BLaER1 treated with 17β-estradiol and CSF1 and Interleukin-3, amounts not matched to agents 10 nM and 100 nM (cell line): ENCODE measurements around the gene GNMT.

ENCODE experiments used
- H3K27ac ChIP-seq, 11 experiments: shearing (Covaris generic); formaldehyde crosslinking; 2 replicates each; pipeline ENCODE4 v1.8.1; 2022
- H3K27me3 ChIP-seq, 11 experiments: shearing (Covaris generic); formaldehyde crosslinking; 2 replicates each; pipeline ENCODE4 v1.8.1; 2022
- H3K36me3 ChIP-seq, 11 experiments: shearing (Covaris generic); formaldehyde crosslinking; 2 replicates each; pipeline ENCODE4 v1.8.1; 2022
- H3K4me1 ChIP-seq, 10 experiments: shearing (Covaris generic); formaldehyde crosslinking; 2 replicates each; pipeline ENCODE4 v1.8.1; 2022
- H3K4me2 ChIP-seq, 11 experiments: shearing (Covaris generic); formaldehyde crosslinking; 2 replicates each; pipeline ENCODE4 v1.8.1; 2022
- H3K4me3 ChIP-seq, 10 experiments: shearing (Covaris generic); formaldehyde crosslinking; 2 replicates each; pipeline ENCODE4 v1.8.1; 2022
- H3K9ac ChIP-seq, 11 experiments: shearing (Covaris generic); formaldehyde crosslinking; 2 replicates each; pipeline ENCODE4 v1.8.1; 2022
- H3K9me3 ChIP-seq, 11 experiments: shearing (Covaris generic); formaldehyde crosslinking; replicated peaks in 1 of 11; 2 replicates each; pipeline ENCODE4 v1.8.1; 2022
- H4K20me1 ChIP-seq, 11 experiments: shearing (Covaris generic); formaldehyde crosslinking; 2 replicates each; pipeline ENCODE4 v1.8.1; 2022
- Cebpa-rat ChIP-seq, 11 experiments: shearing (Covaris generic); IDR thresholded peaks; 2 replicates each; pipeline ENCODE4 v1.8.1; 2022

The GNMT gene

DNA sequence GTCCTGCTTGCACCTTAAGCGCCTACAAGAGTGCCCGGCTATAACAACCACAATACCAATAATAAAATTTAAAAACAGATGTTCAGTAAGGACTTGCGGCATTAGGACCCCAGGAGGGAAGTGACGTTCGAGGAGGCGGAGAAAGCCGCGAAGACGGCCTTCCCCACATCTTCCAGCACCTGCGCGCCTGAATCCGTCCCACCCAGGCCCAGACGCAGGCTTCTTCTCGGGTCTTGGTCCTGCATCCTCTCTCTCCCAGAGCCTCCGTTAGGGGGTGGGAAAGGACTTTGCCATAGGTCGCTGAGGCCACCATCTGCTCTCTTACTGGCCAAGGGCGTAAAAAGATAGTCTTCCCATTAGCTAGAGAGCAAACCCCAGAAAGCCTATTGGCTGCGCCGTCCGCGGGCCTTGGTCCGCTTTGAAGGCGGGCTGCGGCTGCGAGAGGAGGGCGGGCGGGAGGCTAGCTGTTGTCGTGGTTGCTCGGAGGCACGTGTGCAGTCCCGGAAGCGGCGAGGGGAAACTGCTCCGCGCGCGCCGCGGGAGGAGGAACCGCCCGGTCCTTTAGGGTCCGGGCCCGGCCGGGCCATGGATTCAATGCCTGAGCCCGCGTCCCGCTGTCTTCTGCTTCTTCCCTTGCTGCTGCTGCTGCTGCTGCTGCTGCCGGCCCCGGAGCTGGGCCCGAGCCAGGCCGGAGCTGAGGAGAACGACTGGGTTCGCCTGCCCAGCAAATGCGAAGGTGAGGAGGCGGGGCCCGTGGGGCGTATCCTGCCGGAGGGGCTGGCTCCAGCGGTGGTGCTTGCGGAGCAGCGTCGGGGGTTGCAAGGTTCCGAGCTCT lies 31.4 kb upstream of the GNMT start, which contains the start of gene CNPY3:
Gene CNPY3 (plus strand): TSS at position 495 of the 835 bp plus-strand sequence. CDS start 91 bp downstream, at position 586.
- H3K36me3 ChIP-seq: peaks cover 15 to 38% (median 28%) of the 10 kb centered on the region in 11 experiments
- H3K27ac ChIP-seq: peak within 1 kb of the TSS; percentile 85 to 99 (median 97)
- H4K20me1 ChIP-seq: peaks cover 11 to 41% (median 38%) of the 10 kb centered on the region in 11 experiments; a peak in 19 of 22 replicates
- peak within 1 kb of the TSS; percentile 79 to 99 (median 94) for H3K4me2 ChIP-seq
- H3K9me3 ChIP-seq: no peaks in the 10 kb centered on the region
- H3K4me1 ChIP-seq: peaks cover 75 to 85% (median 80%) of the 10 kb centered on the region in 10 experiments
- H3K9ac ChIP-seq: peak within 1 kb of the TSS; percentile 88 to 99 (median 94)
- peak within 1 kb of the TSS; percentile 73 to 91 (median 81) for H3K4me3 ChIP-seq
- H3K27me3 ChIP-seq: no peaks in the 10 kb centered on the region
- TF ChIP-seq Cebpa-rat (IDR thresholded peaks at IDR 0.05): no peak

- peak overlapping the region; percentile 73 to 91 (median 81) for H3K4me3 ChIP-seq
- TF ChIP-seq Cebpa-rat (IDR thresholded peaks at IDR 0.05): no peak
- no peaks in the 10 kb centered on the region for H3K27me3 ChIP-seq
Measured at GRCh38 chr6:42929821-42930360, 30.7 kb upstream of the GNMT start.

GRCh38 chr6:42932412-42932811 lies 28.1 kb upstream of the GNMT start:
- Histone ChIP-seq H3K27ac (peak overlapping the region in 10 of 11 experiments; percentile 46 to 99 (median 97); a peak in 19 of 22 replicates), H3K36me3 (peaks cover 47 to 70% (median 60%) of the 10 kb centered on the region in 11 experiments), H3K4me1 (peaks cover 77 to 85% (median 79%) of the 10 kb centered on the region in 10 experiments), H3K27me3 (no peaks in the 10 kb centered on the region), H3K9ac (peak overlapping the region; percentile 36 to 99 (median 94); a peak in 21 of 22 replicates), H3K4me2 (peak overlapping the region; percentile 79 to 99 (median 94)), H3K4me3 (peak overlapping the region; percentile 26 to 91 (median 81); a peak in 19 of 20 replicates), H4K20me1 (peaks cover 37 to 73% (median 71%) of the 10 kb centered on the region in 11 experiments), H3K9me3 (no peaks in the 10 kb centered on the region)
- TF ChIP-seq Cebpa-rat (IDR thresholded peaks at IDR 0.05): no peak

More at GRCh38 chr6:42929821-42930360, 30.7 kb upstream of the GNMT start:
- Histone ChIP-seq H3K9me3 (no peaks in the 10 kb centered on the region), H3K36me3 (peaks cover 22 to 45% (median 35%) of the 10 kb centered on the region in 11 experiments), H4K20me1 (peaks cover 14 to 47% (median 45%) of the 10 kb centered on the region in 11 experiments; a peak in 19 of 22 replicates), H3K4me1 (peaks cover 75 to 85% (median 80%) of the 10 kb centered on the region in 10 experiments), H3K9ac (peak overlapping the region; percentile 88 to 99 (median 94)), H3K27ac (peak overlapping the region; percentile 85 to 99 (median 97)), H3K4me2 (peak overlapping the region; percentile 79 to 99 (median 94))

DNA sequence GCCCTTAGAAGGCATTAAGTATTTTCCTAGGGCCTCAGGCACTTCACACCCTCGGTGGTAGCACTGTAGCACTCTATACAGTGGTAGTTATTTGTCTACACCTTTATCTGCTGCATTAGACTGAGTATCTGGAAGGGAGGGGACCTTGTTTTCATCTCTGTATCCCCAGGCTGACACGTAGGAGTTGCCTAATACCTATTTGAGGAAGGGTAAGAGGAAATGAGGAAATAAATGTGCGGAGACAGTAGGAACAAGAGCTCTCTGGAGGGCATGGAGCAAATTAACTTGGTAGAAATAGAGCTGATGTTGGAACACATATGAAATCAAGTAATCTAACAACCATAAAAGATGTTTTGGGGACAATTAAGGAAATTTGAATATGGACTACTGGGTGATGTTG lies 27.3 kb upstream of the GNMT start:
- peak in 9 of 11 experiments; percentile 44 to 90 (median 71); a peak in 13 of 22 replicates for TF ChIP-seq Cebpa-rat (IDR thresholded peaks at IDR 0.05)
- peaks cover 74 to 85% (median 80%) of the 10 kb centered on the region in 10 experiments for H3K4me1 ChIP-seq
- peak overlapping the region; percentile 79 to 99 (median 94) for H3K4me2 ChIP-seq
- H3K27me3 ChIP-seq: no peaks in the 10 kb centered on the region
- H3K36me3 ChIP-seq: peaks cover 55 to 78% (median 68%) of the 10 kb centered on the region in 11 experiments
- peak overlapping the region; percentile 26 to 91 (median 81); a peak in 18 of 20 replicates for H3K4me3 ChIP-seq
- peak overlapping the region; percentile 40 to 99 (median 94); a peak in 21 of 22 replicates for H3K9ac ChIP-seq
- H3K9me3 ChIP-seq: no peaks in the 10 kb centered on the region
- peaks cover 45 to 81% (median 78%) of the 10 kb centered on the region in 11 experiments for H4K20me1 ChIP-seq
- peak overlapping the region in 10 of 11 experiments; percentile 46 to 99 (median 97); a peak in 19 of 22 replicates for H3K27ac ChIP-seq

- peak overlapping the region; percentile 61 to 99 (median 93) for H3K4me2 ChIP-seq
- no peaks in the 10 kb centered on the region for H3K9me3 ChIP-seq
- peak overlapping the region in 10 of 11 experiments; percentile 10 to 98 (median 32); a peak in 17 of 22 replicates for H3K9ac ChIP-seq
- H3K27me3 ChIP-seq: no peaks in the 10 kb centered on the region
- no peak for TF ChIP-seq Cebpa-rat (IDR thresholded peaks at IDR 0.05)
- H3K4me3 ChIP-seq: peak overlapping the region in 4 of 10 experiments; percentile 30 to 91 (median 71); a peak in 5 of 20 replicates
- H3K27ac ChIP-seq: peak overlapping the region in 9 of 11 experiments; percentile 5 to 99 (median 97); a peak in 14 of 22 replicates
- peaks cover 70 to 91% (median 88%) of the 10 kb centered on the region in 10 experiments for H3K4me1 ChIP-seq
- peaks cover 76 to 99% (median 89%) of the 10 kb centered on the region in 11 experiments for H3K36me3 ChIP-seq
- H4K20me1 ChIP-seq: peaks cover 66 to 100% (median 97%) of the 10 kb centered on the region in 11 experiments
Measured at GRCh38 chr6:42935322-42935721, 25.2 kb upstream of the GNMT start.

DNA sequence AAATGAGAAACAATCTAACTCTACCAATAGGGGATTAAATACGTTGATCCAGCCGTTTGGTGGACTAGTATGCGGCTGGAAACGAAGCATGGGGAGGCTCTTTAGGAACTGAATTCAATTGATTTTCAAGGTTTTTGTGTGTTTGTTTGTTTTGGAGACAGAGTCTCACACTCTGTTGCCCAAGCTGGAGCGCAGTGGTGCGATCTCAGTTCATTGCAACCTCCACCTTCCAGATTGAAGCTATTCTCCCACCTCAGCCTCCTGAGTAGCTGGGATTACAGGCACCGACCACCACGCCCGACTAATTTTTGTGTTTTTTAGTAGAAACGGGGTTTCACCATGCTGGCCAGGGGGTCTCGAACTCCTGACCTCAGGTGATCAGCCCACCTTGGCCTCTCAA lies 24.2 kb upstream of the GNMT start:
- Histone ChIP-seq H3K36me3 (peaks cover 87 to 100% (median 95%) of the 10 kb centered on the region in 11 experiments), H3K27me3 (no peaks in the 10 kb centered on the region), H3K27ac (peak overlapping the region in 4 of 11 experiments; percentile 97 to 99 (median 98); a peak in 5 of 22 replicates), H3K4me1 (peaks cover 60 to 86% (median 83%) of the 10 kb centered on the region in 10 experiments), H3K4me3 (no peak overlapping the region), H3K9me3 (no peaks in the 10 kb centered on the region), H3K4me2 (peak overlapping the region in 10 of 11 experiments; percentile 67 to 99 (median 90); a peak in 18 of 22 replicates), H3K9ac (peak overlapping the region in 4 of 11 experiments; percentile 1 to 29 (median 23); a peak in 6 of 22 replicates), H4K20me1 (peaks cover 74 to 100% (median 99%) of the 10 kb centered on the region in 11 experiments)
- TF ChIP-seq Cebpa-rat (IDR thresholded peaks at IDR 0.05): no peak

DNA sequence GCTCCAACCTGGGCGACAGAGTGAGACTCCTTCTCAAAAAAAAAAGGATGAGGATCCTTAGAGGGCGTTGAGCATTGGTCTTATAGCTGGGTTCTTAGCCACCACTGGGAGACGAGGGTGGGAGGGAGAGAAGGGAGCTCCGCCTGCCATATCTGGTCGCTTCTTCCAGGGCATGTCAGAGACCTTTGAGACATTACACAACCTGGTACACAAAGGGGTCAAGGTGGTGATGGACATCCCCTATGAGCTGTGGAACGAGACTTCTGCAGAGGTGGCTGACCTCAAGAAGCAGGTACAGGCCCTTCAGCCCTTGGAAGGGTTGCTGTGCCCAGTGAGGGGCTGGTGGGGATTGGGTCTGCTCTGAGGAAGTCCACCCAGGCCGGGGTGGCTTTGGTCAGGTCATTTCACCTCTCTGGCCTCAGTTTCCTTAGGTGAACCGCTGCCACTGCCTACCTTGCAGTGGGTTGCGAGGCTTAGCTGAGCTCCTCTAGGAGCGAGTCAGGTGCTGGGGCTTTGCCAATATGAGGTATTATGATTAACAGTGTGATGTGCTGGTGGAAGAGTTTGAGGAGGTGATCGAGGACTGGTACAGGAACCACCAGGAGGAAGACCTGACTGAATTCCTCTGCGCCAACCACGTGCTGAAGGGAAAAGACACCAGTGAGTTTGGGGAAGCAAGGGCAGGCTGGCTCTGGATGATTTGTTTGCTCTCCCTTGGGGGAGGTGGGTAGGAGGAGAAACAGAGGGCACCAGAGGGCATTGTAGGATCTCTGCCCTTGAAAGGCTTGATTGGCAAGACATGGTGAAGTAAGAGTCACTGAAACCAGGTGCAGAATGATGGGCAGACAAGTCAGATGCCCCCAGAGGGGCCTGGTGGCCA lies 22.8 kb upstream of the GNMT start:
- no peak for TF ChIP-seq Cebpa-rat (IDR thresholded peaks at IDR 0.05)
- Histone ChIP-seq H3K27me3 (no peaks in the 10 kb centered on the region), H3K4me3 (no peak overlapping the region), H3K9me3 (no peaks in the 10 kb centered on the region), H3K4me1 (peaks cover 47 to 78% (median 69%) of the 10 kb centered on the region in 10 experiments), H4K20me1 (peaks cover 72 to 100% (median 96%) of the 10 kb centered on the region in 11 experiments), H3K27ac (peak overlapping the region in 9 of 11 experiments; percentile 25 to 99 (median 51); a peak in 17 of 22 replicates), H3K4me2 (peak overlapping the region in 9 of 11 experiments; percentile 37 to 99 (median 86); a peak in 17 of 22 replicates), H3K36me3 (peaks cover 91 to 100% (median 95%) of the 10 kb centered on the region in 11 experiments), H3K9ac (peak overlapping the region; percentile 9 to 69 (median 33); a peak in 15 of 22 replicates)
